Measurements from ENCODE around the gene HCRTR1. TPM values are rescaled to one million over a fixed set of nuclear protein-coding genes. Genes with fewer than 3 reads are reported as not detected.

The HCRTR1 gene
- total and polyA plus RNA-seq, 2 of the 8 experiments (the other 6 are each of a cell fraction or from before 2014, with no cell fraction given): 0.35 to 0.39 TPM

- H3K9ac ChIP-seq (replicated peaks in 1 of 4; ENCODE audit: extremely low read depth in 1 of 4, low read depth in 3 of 4, low read length in 3 of 4): no peak overlapping the region
- H2BK12ac ChIP-seq (ENCODE audit: low read depth, low read length): 0 out of 2 replicates have a peak overlapping the region, but pooled peaks have one; percentile 50
- CTCF ChIA-PET (ENCODE audit: partially characterized antibody): interaction anchor here (0.9 to 19.3 kb wide), 19 partner anchors 12 to 299 kb away, joined by 3 to 370 read pairs (median 11); partner anchors contain the start of gene COL16A1
- no peak overlapping the region for H4K8ac ChIP-seq (ENCODE audit: extremely low read depth, insufficient read depth, low read length)
- H3K14ac ChIP-seq (ENCODE audit: insufficient read length): no peak overlapping the region
- no peak overlapping the region for H2BK5ac ChIP-seq (ENCODE audit: low read depth, low read length)
- no peaks in the 10 kb centered on the region for H3K9me3 ChIP-seq (ENCODE audit: insufficient read depth in 2 of 2, low read depth in 1 of 2, low read length in 1 of 2)
- no peak overlapping the region for H2BK120ac ChIP-seq (replicated peaks; ENCODE audit: low read depth, low read length)
- DNase-seq (ENCODE audit: low read depth in 1 of 2, low spot score in 2 of 2) (no peak), FAIRE-seq (no peak)
- H3K27ac ChIP-seq (ENCODE audit: low read depth, low read length): no peak overlapping the region
- H3K4me3 ChIP-seq (ENCODE audit: extremely low read depth in 1 of 4, insufficient read depth in 2 of 4, low read depth in 3 of 4, low read length in 4 of 4): no peak overlapping the region
- H3K79me1 ChIP-seq (ENCODE audit: low read depth, low read length): no peaks in the 10 kb centered on the region
- 80% methylated on average over 7 of the region's 7 CpGs; no CpG with 5 or more reads in 1 of the 2 experiments for WGBS, 2 experiments (ENCODE audit: extremely low coverage in 1 of 2, insufficient coverage in 1 of 2, insufficient read length in 1 of 2, insufficient replicate concordance in 2 of 2, low coverage in 1 of 2, low lambda C conversion rate in 2 of 2, missing lambda C conversion rate in 1 of 2)
- no peaks in the 10 kb centered on the region for H4K20me1 ChIP-seq (replicated peaks in 1 of 2; ENCODE audit: control insufficient read depth in 1 of 2, insufficient read depth in 2 of 2, low read length in 2 of 2)
- no peaks in the 10 kb centered on the region for H3K36me3 ChIP-seq (ENCODE audit: control insufficient read depth in 2 of 4, insufficient read depth in 4 of 4, low read length in 3 of 4)
- H4K5ac ChIP-seq (ENCODE audit: insufficient read length, low read depth, low read length): no peak overlapping the region
- no peak overlapping the region for H4K91ac ChIP-seq (replicated peaks; ENCODE audit: insufficient read length, low read length)
- H3K23me2 ChIP-seq (ENCODE audit: low read depth, low read length): no peaks in the 10 kb centered on the region
- H3K4ac ChIP-seq (replicated peaks; ENCODE audit: insufficient read length, low read depth, low read length): no peak overlapping the region
- no peak overlapping the region for H2BK20ac ChIP-seq (ENCODE audit: low read length)
- peaks cover 0 to 12% (median 6%) of the 10 kb centered on the region in 4 experiments; a peak in 5 of 7 replicates for H3K4me1 ChIP-seq (replicated peaks in 1 of 4; ENCODE audit: control insufficient read depth in 3 of 4, insufficient read depth in 4 of 4, low read length in 3 of 4)
- no peaks in the 10 kb centered on the region for H3K27me3 ChIP-seq (replicated peaks in 1 of 4; ENCODE audit: control insufficient read depth in 3 of 4, extremely low read depth in 1 of 4, insufficient read depth in 3 of 4, low read length in 3 of 4)
- H2AFZ ChIP-seq (ENCODE audit: low read length): no peak overlapping the region
- TF ChIP-seq POLR2A (IDR thresholded peaks at IDR 0.05; ENCODE audit: control extremely low read depth in 1 of 2, low read depth in 2 of 2, low read length in 2 of 2) (no peak), SP2 (IDR thresholded peaks at IDR 0.05; ENCODE audit: low read length) (no peak), EZH2 (IDR thresholded peaks at IDR 0.05; ENCODE audit: low read depth, low read length, severe bottlenecking) (no peak)
- H3K56ac ChIP-seq (replicated peaks; ENCODE audit: insufficient read length, low read depth, low read length): no peak overlapping the region
- no peak overlapping the region for H3K4me2 ChIP-seq (ENCODE audit: insufficient read depth in 1 of 2, low read depth in 2 of 2, low read length in 2 of 2)
- no peaks in the 10 kb centered on the region for H3K79me2 ChIP-seq (ENCODE audit: control insufficient read depth in 1 of 2, insufficient read depth in 2 of 2, low read length in 2 of 2)
- H2BK15ac ChIP-seq (ENCODE audit: low read length): 0 out of 2 replicates have a peak overlapping the region, but pooled peaks have one; percentile 61
- no peak overlapping the region for H3K23ac ChIP-seq (ENCODE audit: insufficient read length)
- H3K18ac ChIP-seq (ENCODE audit: extremely low read depth, low read length): no peak overlapping the region
- no peak overlapping the region for H2AK5ac ChIP-seq (ENCODE audit: low read depth, low read length)
- POLR2A ChIA-PET (ENCODE audit: partially characterized antibody): interaction anchor here (0.6 to 1.9 kb wide), 5 partner anchors 17 to 95 kb away, joined by 3 to 6 read pairs (median 3); no protein-coding TSS in a partner anchor
Measured at GRCh38 chr1:31665234-31665878, 47.9 kb downstream of the HCRTR1 start.
